Activated CD4-positive, alpha-beta T cell treated with anti-CD3 and anti-CD28 coated beads for 36 hours (primary cell): Measurements from ENCODE around the gene SAMD4B. TPM values are rescaled to one million over a fixed set of nuclear protein-coding genes. Genes with fewer than 3 reads are reported as not detected.
"Not testable (repeated sequence)": the region's sequence is repeated elsewhere in the genome, so short reads cannot be mapped to it uniquely, and the experiment has no call there.

Source experiments
- ATAC-seq: fragments of 200-7000 bp; cut with Tn5 transposase; one replicate; pipeline ENCODE4 v1.10.0; 2021; ENCODE audit warnings: mild to moderate bottlenecking, moderate library complexity
- CTCF ChIA-PET: fragments of 350-600 bp; sonication (Branson Sonifier 250); formaldehyde crosslinking; loops from one replicate; lab custom pipeline; 2021; ENCODE audit warnings: antibody characterized with exemption; lab: Charles Lee
- POLR2A ChIA-PET: fragments of 350-600 bp; sonication (Branson Sonifier 250); formaldehyde crosslinking; loops from one replicate; lab custom pipeline; 2021; ENCODE audit warnings: antibody characterized with exemption, inconsistent platforms; lab: Charles Lee
- DNase-seq: peaks from one replicate; pipeline ENCODE4 v3.0.0-alpha.2; 2020
- H3K27ac Mint-ChIP-seq: one replicate; pipeline ENCODE4 v1.8.0; 2021; ENCODE audit warnings: mixed read lengths
- H3K27me3 Mint-ChIP-seq: one replicate; pipeline ENCODE4 v1.8.0; 2021; ENCODE audit warnings: mixed read lengths
- H3K36me3 Mint-ChIP-seq: one replicate; pipeline ENCODE4 v1.8.0; 2021; ENCODE audit warnings: low read depth, mixed read lengths
- H3K4me1 Mint-ChIP-seq: one replicate; pipeline ENCODE4 v1.8.0; 2021; ENCODE audit warnings: mixed read lengths
- H3K4me3 Mint-ChIP-seq: one replicate; pipeline ENCODE4 v1.8.0; 2021; ENCODE audit warnings: mild to moderate bottlenecking, moderate library complexity, mixed read lengths
- H3K9me3 Mint-ChIP-seq: one replicate; pipeline ENCODE4 v1.8.0; 2021; ENCODE audit warnings: low read depth, mixed read lengths
- intact Hi-C, 2 experiments: fragments of 100-400 bp; cut with DNase I in 1 of 2; cut with micrococcal nuclease in 1 of 2; formaldehyde crosslinking; loops; one replicate each; pipeline versions ENCODE4 v1.14.2 to v1.15.1; 2022 to 2024; cut with DNase I, micrococcal nuclease
- total RNA-seq, 2 experiments: library from RNA; stranded (reverse); gene quantifications; one replicate each; pipeline ENCODE4 v1.2.3, GENCODE V29; 2021

Gene SAMD4B
- total RNA-seq, 2 experiments from 2014 or later: 45.2 to 46.9 TPM

DNA sequence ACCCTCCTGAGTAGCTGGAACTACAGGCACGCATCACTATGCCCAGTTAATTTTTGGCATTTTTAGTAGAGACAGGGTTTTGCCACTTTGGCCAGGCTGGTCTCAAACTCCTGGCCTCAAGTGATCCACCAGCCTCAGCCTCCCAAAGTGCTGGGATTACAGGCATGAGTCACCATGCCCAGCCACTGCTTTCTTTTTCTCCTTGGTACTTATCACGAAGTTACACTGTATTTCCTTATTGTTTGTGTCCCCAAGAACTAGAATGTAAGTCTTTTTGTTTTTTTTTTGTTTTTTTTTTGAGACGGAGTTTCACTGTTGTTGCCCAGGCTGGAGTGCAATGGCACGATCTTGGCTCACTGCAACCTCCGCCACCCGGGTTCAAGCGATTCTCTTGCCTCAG, 2.1 kb upstream of the SAMD4B start:
- intact Hi-C loops: loop anchor here (5.0 kb wide), 4 partner anchors 142 to 492 kb away; partner anchors contain the start of genes EID2B (in 2 of the 2), DYRK1B (in 1 of the 2) and TIMM50 (in 1 of the 2)
- H3K4me3 Mint-ChIP-seq: peak overlapping the region; percentile 83
- DNase-seq, ATAC-seq, H3K27me3 Mint-ChIP-seq, H3K9me3 Mint-ChIP-seq, POLR2A ChIA-PET, H3K36me3 Mint-ChIP-seq, CTCF ChIA-PET: not testable (repeated sequence)
- peaks cover 63% of the 10 kb centered on the region for H3K4me1 Mint-ChIP-seq
- H3K27ac Mint-ChIP-seq: peak overlapping the region; percentile 88

DNA sequence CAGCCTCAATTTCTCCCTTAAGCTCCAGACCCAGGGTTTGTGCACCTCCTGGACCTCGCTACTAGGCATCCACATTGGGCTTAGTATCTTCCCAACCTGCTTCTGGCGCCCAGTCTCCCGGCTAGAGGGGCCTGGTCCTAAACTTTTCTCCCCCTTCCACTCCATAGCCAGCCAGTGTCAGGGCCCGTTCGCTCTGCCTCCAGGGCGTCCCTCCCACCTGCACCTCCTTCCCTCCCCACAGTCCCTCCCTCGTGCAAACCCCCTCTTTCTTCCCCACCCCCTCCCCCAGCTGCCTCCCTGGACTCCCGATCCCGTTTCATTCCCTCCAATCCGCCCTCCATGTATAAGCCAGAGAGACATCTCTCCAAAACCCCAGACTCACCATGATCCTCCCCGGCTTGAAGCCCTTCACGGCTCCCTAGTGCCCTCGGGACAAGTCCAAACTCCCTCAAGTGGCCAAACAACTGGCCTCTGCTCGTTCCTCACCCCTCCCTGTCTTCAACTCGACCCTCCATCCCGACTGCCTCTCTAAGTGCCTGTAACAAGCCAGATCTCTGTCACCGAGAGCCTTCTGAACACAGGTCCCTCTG, 997 bp upstream of the SAMD4B start:
- H3K27ac Mint-ChIP-seq: peak overlapping the region; percentile 88
- peaks cover 69% of the 10 kb centered on the region for H3K4me1 Mint-ChIP-seq
- DNase-seq: peak; percentile 54
- POLR2A ChIA-PET: interaction anchor here (1.3 kb wide), 1 partner anchor 94 kb away, joined by 12 read pairs; the partner anchor contains the start of gene RPS16
- ATAC-seq: no peak
- H3K4me3 Mint-ChIP-seq: peak overlapping the region; percentile 83
- H3K27me3 Mint-ChIP-seq: no peaks in the 10 kb centered on the region
- no peaks in the 10 kb centered on the region for H3K9me3 Mint-ChIP-seq
- intact Hi-C loops: loop anchor here (1.0 to 5.0 kb wide), 5 partner anchors 141 to 1007 kb away; partner anchors contain the start of genes EID2B (in 2 of the 2), C19orf47 (in 1 of the 2), DYRK1B (in 1 of the 2) and PLD3 (in 1 of the 2)
- CTCF ChIA-PET: interaction anchor here (1.3 to 2.1 kb wide), 2 partner anchors 9 to 125 kb away, joined by 4 to 9 read pairs; no protein-coding TSS in a partner anchor
- peaks cover 2% of the 10 kb centered on the region for H3K36me3 Mint-ChIP-seq

DNA sequence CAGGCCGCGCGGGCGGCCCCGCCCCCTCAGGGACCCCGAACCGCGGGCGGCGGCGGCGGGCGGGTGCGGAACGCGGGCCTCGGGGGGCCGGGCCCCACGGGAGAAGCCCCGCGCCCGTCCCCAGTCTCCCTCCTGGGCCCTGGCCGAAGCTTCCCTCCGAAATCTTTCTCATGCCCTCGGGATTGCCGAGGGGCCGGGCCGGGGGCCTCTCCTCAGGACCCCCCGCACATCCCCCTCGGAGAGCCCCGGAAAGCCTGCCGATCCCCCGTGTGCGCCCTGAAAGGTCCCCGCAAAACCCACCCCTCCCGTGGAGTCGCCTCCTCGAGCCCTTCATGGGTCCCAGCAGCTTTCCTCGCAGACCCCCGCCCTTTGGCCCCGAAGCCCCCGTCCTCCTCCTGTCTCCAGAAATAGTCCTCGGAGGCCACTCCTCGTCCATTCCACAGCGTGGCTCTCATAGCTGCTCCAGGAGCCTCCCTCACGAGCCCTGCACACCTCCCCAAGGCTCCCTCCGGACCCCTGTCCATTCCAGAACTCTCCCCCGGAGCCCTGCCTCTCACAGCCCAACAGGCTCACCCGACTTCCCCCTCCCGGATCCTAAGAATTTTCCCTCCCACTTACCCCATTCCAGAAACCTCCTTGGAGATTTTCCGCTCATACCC, 555 bp downstream of the SAMD4B start:
- ATAC-seq (no peak), DNase-seq (no peak)
- Mint-ChIP-seq H3K4me1 (peaks cover 69% of the 10 kb centered on the region), H3K4me3 (peak overlapping the region; percentile 79), H3K27ac (peak overlapping the region; percentile 19), H3K27me3 (no peaks in the 10 kb centered on the region), H3K36me3 (peaks cover 7% of the 10 kb centered on the region), H3K9me3 (no peaks in the 10 kb centered on the region)
- CTCF ChIA-PET: interaction anchor here (1.0 to 2.6 kb wide), 6 partner anchors 8 to 126 kb away, joined by 3 to 9 read pairs (median 4); partner anchors contain the start of genes MED29 and PAF1
- POLR2A ChIA-PET: interaction anchor here (0.6 to 1.4 kb wide), 8 partner anchors 8 to 103 kb away, joined by 3 to 12 read pairs (median 4); partner anchors contain the start of genes MED29, PAF1, RPS16 and SUPT5H
- intact Hi-C loops: loop anchor here (1.0 to 5.0 kb wide), 14 partner anchors 9 to 492 kb away; partner anchors contain the start of genes EID2B (in 2 of the 2), MED29 (in 2 of the 2), PAF1 (in 2 of the 2) and PLEKHG2 (in 2 of the 2)

GRCh38 chr19:39345956-39346355, 3.7 kb downstream of the SAMD4B start:
- peaks cover 67% of the 10 kb centered on the region for H3K4me1 Mint-ChIP-seq
- H3K27ac Mint-ChIP-seq: peak overlapping the region; percentile 35
- DNase-seq (no peak), ATAC-seq (no peak)
- H3K9me3 Mint-ChIP-seq: no peaks in the 10 kb centered on the region
- intact Hi-C loops: no loop called here
- H3K36me3 Mint-ChIP-seq: peaks cover 18% of the 10 kb centered on the region
- no peak overlapping the region for H3K4me3 Mint-ChIP-seq
- H3K27me3 Mint-ChIP-seq: no peaks in the 10 kb centered on the region
- ChIA-PET POLR2A (interaction anchor here (0.7 kb wide), 1 partner anchor 45 kb away, joined by 3 read pairs; the partner anchor contains the start of genes MED29 and PAF1), CTCF (interaction anchor here (0.5 to 1.7 kb wide), 4 partner anchors 11 to 74 kb away, joined by 3 to 7 read pairs (median 4); partner anchors contain the start of gene GMFG)

GRCh38 chr19:39347332-39348164, 5.3 kb downstream of the SAMD4B start:
- H3K4me1 Mint-ChIP-seq: peaks cover 80% of the 10 kb centered on the region
- H3K27ac Mint-ChIP-seq: peak overlapping the region; percentile 53
- no peak overlapping the region for H3K4me3 Mint-ChIP-seq
- ATAC-seq (no peak), DNase-seq (peak; percentile 35)
- H3K36me3 Mint-ChIP-seq: peaks cover 28% of the 10 kb centered on the region
- POLR2A ChIA-PET: interaction anchor here (0.7 kb wide), 1 partner anchor 11 kb away, joined by 3 read pairs; no protein-coding TSS in a partner anchor
- CTCF ChIA-PET: interaction anchor here (0.6 to 1.7 kb wide), 7 partner anchors 9 to 309 kb away, joined by 3 to 7 read pairs (median 4); partner anchors contain the start of gene GMFG
- no peaks in the 10 kb centered on the region for H3K27me3 Mint-ChIP-seq
- intact Hi-C loops: no loop called here
- no peaks in the 10 kb centered on the region for H3K9me3 Mint-ChIP-seq

DNA sequence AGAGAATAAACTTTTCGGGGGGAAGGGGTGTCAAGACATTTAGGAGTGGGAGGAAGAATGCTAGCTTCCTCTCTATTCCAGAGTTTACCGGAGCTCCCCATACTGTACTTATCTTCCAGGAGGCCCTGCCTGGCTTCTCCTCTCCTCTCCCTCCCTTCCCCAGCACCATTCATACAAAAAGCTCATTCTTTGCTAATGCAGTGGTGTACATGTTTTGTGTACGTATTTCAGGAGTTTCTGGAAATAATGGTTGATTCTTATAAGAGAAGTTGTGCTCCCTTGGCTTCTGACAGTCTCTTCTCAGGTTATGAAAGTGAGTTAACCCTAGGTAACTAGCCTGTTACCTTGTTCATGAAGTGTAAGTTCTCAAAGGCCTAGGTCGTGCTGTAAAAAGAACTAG, 7.1 kb downstream of the SAMD4B start:
- Mint-ChIP-seq H3K27ac (peak overlapping the region; percentile 38), H3K4me1 (peaks cover 66% of the 10 kb centered on the region), H3K4me3 (no peak overlapping the region), H3K27me3 (no peaks in the 10 kb centered on the region), H3K36me3 (peaks cover 31% of the 10 kb centered on the region), H3K9me3 (no peaks in the 10 kb centered on the region)
- DNase-seq (no peak), ATAC-seq (no peak)
- POLR2A ChIA-PET: interaction anchor here (0.5 kb wide), 1 partner anchor 483 kb away, joined by 6 read pairs; no protein-coding TSS in a partner anchor
- CTCF ChIA-PET: interaction anchor here (0.9 to 2.5 kb wide), 2 partner anchors 7 to 227 kb away, joined by 3 to 9 read pairs; partner anchors contain the start of gene SAMD4B
- intact Hi-C loops: no loop called here

GRCh38 chr19:39350156-39350555, 7.9 kb downstream of the SAMD4B start:
- Mint-ChIP-seq H3K27me3 (no peaks in the 10 kb centered on the region), H3K27ac (no peak overlapping the region), H3K9me3 (no peaks in the 10 kb centered on the region), H3K4me1 (peaks cover 58% of the 10 kb centered on the region), H3K36me3 (peaks cover 32% of the 10 kb centered on the region), H3K4me3 (no peak overlapping the region)
- DNase-seq (no peak), ATAC-seq (no peak)
- intact Hi-C loops: no loop called here
- ChIA-PET CTCF (interaction anchor here (0.7 to 2.5 kb wide), 5 partner anchors 8 to 228 kb away, joined by 3 to 9 read pairs (median 3); partner anchors contain the start of gene SAMD4B), POLR2A (interaction anchor here (1.2 kb wide), 1 partner anchor 41 kb away, joined by 7 read pairs; the partner anchor contains the start of genes MED29 and PAF1)

- Mint-ChIP-seq H3K4me3 (no peak overlapping the region), H3K9me3 (no peaks in the 10 kb centered on the region), H3K27ac (peak overlapping the region; percentile 89), H3K36me3 (peaks cover 39% of the 10 kb centered on the region), H3K27me3 (no peaks in the 10 kb centered on the region), H3K4me1 (peaks cover 44% of the 10 kb centered on the region)
- ATAC-seq (peak; percentile 94), DNase-seq (peak; percentile 77)
- intact Hi-C loops: loop anchor here (1.0 kb wide), 4 partner anchors 9 to 79 kb away; partner anchors contain the start of genes MED29 (in 2 of the 2), PAF1 (in 2 of the 2), PLEKHG2 (in 1 of the 2) and SAMD4B (in 1 of the 2)
- ChIA-PET CTCF (interaction anchor here (2.5 kb wide), 1 partner anchor 9 kb away, joined by 9 read pairs; the partner anchor contains the start of gene SAMD4B), POLR2A (interaction anchor here (0.5 to 1.2 kb wide), 4 partner anchors 9 to 1911 kb away, joined by 3 to 7 read pairs (median 4); partner anchors contain the start of genes MED29, PAF1 and SAMD4B)
Measured at GRCh38 chr19:39351537-39352064, 9.4 kb downstream of the SAMD4B start.

- H3K27me3 Mint-ChIP-seq: no peaks in the 10 kb centered on the region
- intact Hi-C loops: no loop called here
- H3K9me3 Mint-ChIP-seq: no peaks in the 10 kb centered on the region
- no peak overlapping the region for H3K4me3 Mint-ChIP-seq
- ChIA-PET CTCF (interaction anchor here (1.1 kb wide), 1 partner anchor 45 kb away, joined by 4 read pairs; no protein-coding TSS in a partner anchor), POLR2A (no interaction called here)
- H3K27ac Mint-ChIP-seq: peak overlapping the region; percentile 89
- ATAC-seq (no peak), DNase-seq (no peak)
- peaks cover 41% of the 10 kb centered on the region for H3K36me3 Mint-ChIP-seq
- peaks cover 35% of the 10 kb centered on the region for H3K4me1 Mint-ChIP-seq
Measured at GRCh38 chr19:39352381-39353255, 10.4 kb downstream of the SAMD4B start.
